ENCODE measurements around the gene RCVRN.

DNA sequence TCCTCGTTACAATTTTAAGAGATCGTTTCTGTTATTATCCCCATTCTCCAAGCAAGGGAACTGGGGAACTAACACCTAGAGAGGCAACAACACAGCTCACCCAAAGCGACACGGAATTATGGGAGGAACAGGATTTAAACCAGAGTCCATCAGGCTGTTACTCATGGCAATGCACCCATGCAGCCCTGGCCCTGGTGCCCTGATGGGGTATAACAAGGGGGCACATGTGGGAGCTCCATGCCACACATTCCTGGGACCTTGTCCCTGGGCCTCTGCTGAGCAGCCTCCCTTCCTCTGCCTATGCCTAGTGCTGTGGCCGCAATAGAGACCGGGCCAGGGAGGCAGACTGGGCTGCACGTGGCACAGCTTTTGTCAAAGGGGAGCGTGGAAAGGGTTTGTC lies 13.3 kb upstream of the RCVRN start:
- TF ChIP-seq POLR2A (IDR thresholded peaks at IDR 0.05) (no peak), POLR2AphosphoS5 (IDR thresholded peaks at IDR 0.05) (no peak)
- TF ChIP-seq, protein P1, sequence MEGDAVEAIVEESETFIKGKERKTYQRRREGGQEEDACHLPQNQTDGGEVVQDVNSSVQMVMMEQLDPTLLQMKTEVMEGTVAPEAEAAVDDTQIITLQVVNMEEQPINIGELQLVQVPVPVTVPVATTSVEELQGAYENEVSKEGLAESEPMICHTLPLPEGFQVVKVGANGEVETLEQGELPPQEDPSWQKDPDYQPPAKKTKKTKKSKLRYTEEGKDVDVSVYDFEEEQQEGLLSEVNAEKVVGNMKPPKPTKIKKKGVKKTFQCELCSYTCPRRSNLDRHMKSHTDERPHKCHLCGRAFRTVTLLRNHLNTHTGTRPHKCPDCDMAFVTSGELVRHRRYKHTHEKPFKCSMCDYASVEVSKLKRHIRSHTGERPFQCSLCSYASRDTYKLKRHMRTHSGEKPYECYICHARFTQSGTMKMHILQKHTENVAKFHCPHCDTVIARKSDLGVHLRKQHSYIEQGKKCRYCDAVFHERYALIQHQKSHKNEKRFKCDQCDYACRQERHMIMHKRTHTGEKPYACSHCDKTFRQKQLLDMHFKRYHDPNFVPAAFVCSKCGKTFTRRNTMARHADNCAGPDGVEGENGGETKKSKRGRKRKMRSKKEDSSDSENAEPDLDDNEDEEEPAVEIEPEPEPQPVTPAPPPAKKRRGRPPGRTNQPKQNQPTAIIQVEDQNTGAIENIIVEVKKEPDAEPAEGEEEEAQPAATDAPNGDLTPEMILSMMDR (IDR thresholded peaks at IDR 0.05), result no peak

Data from transverse colon (tissue), 4 donors.